Measurements from ENCODE around the gene TNFAIP8.

TNFAIP8 gene

GRCh38 chr5:119347991-119348390 is 7.8 kb upstream of the TNFAIP8 start:
- DNase-seq (ENCODE audit: low read depth): peak; percentile 40

- no peak for DNase-seq (ENCODE audit: low read depth)
Measured at GRCh38 chr5:119353213-119353612, 2.6 kb upstream of the TNFAIP8 start.

GRCh38 chr5:119353686-119354366 is 2.0 kb upstream of the TNFAIP8 start:
- no peak for DNase-seq (ENCODE audit: low read depth)

- no peak for DNase-seq (ENCODE audit: low read depth)
Measured at GRCh38 chr5:119354537-119355243, 1.1 kb upstream of the TNFAIP8 start.

GRCh38 chr5:119355244-119355638 is 578 bp upstream of the TNFAIP8 start:
- no peak for DNase-seq (ENCODE audit: low read depth)

GRCh38 chr5:119356612-119357188 is 881 bp downstream of the TNFAIP8 start:
- no peak for DNase-seq (ENCODE audit: low read depth)

DNA sequence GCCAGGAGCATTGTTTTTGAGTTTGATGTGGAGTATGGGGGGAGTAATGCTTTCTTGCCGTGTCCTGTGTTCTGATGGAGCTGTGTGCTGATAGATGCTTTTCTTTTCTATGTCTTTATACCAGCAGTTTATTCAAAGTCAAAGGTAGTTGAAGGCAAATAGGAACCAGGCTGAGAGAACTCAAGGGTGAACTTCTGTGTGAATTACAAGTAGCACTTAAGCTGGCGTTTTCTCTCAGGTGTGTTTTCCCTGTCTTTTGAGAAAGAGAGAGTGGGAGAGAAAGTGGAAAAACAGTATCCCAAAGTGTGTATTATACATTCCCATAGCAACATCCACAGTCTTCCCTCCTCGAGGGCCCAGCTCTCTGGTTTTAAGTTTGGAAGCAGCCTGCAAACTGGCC is 1.5 kb downstream of the TNFAIP8 start:
- DNase-seq (ENCODE audit: low read depth): no peak

DNA sequence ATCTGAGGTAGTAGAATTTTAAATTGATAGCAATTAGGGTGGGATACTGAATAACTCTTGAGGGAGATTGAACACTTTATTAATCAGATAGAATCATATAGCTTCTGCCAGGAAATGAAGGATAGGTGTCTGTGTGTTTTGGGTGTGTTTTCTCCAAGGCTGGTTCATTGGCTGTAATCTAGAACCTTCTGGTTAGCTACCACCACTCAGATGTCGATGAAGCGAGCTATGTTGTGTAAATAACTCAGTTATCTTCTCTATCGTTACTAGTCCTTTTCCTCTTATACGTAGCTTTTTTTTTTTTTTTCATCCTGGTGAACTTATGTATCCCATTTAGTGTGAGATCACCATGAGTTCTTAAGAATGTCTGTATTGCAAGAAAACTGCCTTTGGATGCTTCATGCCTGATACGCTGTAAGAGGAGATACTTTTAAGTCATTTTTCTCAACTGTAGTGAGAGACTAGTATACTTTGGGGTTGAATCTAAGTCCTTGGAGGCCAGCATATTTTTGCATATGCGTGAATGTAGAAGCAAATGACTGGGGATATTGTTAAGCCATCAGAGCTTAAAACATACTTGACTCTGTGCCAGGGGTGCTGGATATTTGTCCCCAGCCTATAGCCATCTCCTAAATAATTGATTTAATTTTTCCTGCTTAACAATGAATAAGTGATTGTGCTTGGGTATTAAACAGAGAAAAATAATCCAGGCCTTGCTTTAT is 2.1 kb downstream of the TNFAIP8 start:
- DNase-seq (ENCODE audit: low read depth): no peak

GRCh38 chr5:119358530-119358900 is 2.7 kb downstream of the TNFAIP8 start:
- no peak for DNase-seq (ENCODE audit: low read depth)

DNA sequence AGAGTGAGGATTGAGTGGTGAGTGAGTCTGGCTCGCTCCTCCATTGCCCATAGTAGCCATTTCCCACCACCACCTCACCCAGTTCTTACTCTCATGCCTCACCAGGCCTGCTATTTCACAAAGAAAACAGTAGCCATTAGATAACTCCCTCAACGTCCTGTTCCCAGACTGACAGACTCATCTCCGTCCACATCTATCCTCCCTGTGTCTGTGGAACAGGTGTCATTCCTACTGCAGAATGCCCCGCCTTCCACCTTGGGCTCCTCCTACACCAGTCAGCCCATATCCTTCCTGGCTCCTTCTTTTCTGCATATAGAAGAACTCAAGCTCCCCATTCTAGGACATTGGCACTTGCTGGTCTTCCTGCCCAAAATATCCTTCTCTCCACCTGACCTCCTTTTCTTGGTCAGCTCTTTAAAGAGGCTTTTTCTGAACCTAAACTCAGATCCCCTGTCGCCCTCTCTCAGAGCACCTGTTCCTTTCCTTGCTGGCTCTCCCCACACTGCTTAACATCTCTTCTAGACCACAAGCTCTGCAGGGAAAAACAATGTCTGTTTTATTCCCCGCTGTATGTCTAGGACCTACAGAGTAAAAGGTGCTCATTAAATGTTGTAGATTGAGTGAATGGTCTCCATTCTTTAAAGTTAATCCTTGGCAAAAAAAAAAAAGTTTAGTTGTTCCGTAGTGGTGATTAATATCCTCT is 3.2 kb downstream of the TNFAIP8 start:
- DNase-seq (ENCODE audit: low read depth): no peak

- DNase-seq (ENCODE audit: low read depth): no peak
Measured at GRCh38 chr5:119359737-119360413, 4.1 kb downstream of the TNFAIP8 start.

DNA sequence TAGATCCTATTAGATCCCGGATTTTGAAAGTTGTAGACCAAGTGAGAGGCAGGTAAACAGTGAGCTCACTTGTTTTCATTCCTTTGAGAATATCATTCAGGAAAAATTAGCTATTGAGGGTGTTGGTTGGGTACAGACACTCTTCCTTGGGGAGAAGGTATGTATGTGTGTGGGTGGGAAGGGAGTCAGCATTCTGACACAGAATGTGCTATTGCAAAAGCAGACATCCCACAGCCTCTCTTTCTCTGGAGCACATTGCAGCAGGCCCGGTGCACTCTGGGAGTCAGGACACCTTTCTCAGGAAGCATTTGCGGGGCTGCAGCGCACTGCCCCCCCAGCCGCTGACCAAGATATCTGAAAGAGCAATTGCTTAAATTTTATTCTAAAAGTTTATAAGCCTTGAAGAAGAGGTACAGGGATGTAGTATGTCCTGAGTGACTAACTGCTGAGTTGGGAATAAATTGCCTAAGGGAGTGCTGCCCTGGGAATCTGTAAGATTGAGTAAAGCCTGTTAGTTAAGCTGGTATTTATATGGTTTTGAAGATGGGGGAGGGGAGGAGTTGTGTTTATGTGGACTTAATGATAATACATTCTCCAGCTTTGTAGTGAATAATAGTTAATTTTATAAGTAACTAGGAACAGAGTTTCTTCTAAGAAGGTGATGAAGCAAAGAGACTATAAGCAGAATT is 5.2 kb downstream of the TNFAIP8 start:
- no peak for DNase-seq (ENCODE audit: low read depth)

DNA sequence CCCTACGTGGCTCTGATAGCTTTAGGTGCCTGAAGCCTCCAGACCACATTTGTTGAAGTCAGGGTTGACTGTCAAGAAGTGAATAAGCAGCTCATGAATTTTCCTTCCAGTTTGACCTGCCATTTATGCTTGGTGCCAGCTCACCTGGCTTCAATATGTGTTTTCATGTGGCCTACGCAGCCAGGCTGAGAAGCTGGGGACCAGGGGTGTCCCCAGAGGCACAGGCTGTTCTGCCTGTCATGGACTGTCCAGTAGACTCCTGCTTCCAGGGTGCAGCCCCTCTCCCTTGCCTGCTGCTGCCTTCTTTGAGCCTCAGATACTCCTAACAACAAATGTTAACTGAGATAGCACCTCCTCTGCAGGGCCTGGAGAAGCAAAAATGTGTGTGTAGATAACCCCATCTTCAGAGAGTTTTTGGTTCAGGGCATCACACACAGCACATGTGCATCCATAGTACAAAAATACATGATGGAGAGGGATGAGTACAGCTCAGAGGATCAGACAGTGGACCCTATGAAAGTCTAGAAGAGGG is 5.8 kb downstream of the TNFAIP8 start:
- no peak for DNase-seq (ENCODE audit: low read depth)

DNA sequence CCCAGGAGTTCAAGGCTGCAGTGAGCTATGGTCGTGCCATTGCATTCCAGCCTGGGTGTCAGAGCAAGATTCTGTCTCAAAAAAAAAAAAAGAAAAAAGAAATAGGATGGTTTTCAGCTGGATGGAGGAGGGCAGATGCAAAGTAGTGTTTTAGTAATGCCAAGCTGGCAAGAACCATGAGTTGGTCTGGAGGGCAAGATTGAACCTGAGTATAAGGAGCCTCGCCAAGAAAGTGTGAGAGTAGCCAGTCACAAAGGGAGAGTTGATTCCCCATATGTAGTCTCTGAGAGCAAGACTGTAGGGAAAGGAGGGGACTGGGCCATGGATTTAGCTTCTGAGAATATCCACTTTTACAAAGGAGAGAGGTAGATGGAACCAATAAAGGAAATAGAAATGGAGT is 6.9 kb downstream of the TNFAIP8 start:
- DNase-seq (ENCODE audit: low read depth): no peak

DNA sequence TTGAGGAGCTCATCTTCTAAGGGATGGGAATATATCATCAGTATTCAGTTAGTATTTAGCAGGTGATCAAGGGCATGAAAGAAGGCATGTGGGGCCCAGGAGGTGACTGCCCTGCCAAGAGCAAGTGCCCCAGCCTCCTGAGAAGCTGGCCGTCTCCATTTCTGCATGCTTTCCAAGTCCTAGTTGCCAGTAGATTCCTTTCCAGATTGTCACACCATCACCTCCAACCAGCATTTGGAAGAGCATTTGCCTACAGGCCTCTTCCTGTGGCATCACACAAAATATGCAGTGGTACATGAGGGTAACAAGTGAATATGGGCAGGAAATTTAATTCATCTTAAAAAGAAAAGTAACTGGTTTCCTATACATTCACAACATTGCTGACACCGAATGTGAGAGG is 7.5 kb downstream of the TNFAIP8 start:
- no peak for DNase-seq (ENCODE audit: low read depth)

DNA sequence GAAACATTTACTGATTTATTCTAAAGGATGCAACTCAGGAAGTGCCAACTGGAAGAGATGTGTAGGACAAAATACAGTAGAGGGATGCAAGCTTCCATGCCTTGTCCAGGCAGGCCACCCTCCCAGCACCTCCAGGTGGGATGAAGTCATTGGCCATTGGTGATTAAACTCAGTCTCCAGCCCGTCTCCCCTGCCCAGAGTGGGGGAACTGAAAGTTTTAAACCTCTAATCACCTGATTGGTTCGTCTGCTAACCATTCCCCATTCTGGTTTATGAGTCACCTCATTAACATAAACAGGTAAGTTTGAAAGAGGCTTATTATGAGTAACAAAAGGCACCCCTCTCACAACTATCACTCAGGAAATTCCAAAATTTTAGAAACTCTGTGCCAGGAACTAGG is 8.1 kb downstream of the TNFAIP8 start:
- no peak for DNase-seq (ENCODE audit: low read depth)

- DNase-seq (ENCODE audit: low read depth): no peak
Measured at GRCh38 chr5:119365847-119366539, 10.2 kb downstream of the TNFAIP8 start.

GRCh38 chr5:119366540-119366881 is 10.7 kb downstream of the TNFAIP8 start:
- DNase-seq (ENCODE audit: low read depth): no peak

- DNase-seq (ENCODE audit: low read depth): no peak
Measured at GRCh38 chr5:119367502-119368237, 11.9 kb downstream of the TNFAIP8 start.

GRCh38 chr5:119368238-119368630 is 12.4 kb downstream of the TNFAIP8 start:
- DNase-seq (ENCODE audit: low read depth): no peak
